Liver (tissue), 9 donors: Measurements from ENCODE around the gene HARS2. TPM values are rescaled to one million over a fixed set of nuclear protein-coding genes. Genes with fewer than 3 reads are reported as not detected.

Experiments
- DNase-seq: peaks from one replicate; pipeline ENCODE4 v3.0.0-alpha.2; 2017; ENCODE audit warnings: low spot score
- H3K27ac ChIP-seq, 2 donors: one replicate each; pipeline ENCODE4 v1.7.0; 2013; ENCODE audit warnings: inconsistent platforms in 2 of 2, low read length in 2 of 2, control low read depth in 1 of 2, low read depth in 1 of 2, mild to moderate bottlenecking in 1 of 2
- H3K27me3 ChIP-seq, 4 donors: one replicate each; pipeline versions ENCODE4 v1.6.1 to v1.7.0; 2013; ENCODE audit warnings: low read length in 3 of 4, inconsistent platforms in 1 of 4, mild to moderate bottlenecking in 1 of 4, moderate library complexity in 1 of 4; ENCODE audit not compliant: control insufficient read depth in 4 of 4, insufficient read depth in 4 of 4
- H3K36me3 ChIP-seq, 4 donors: one replicate each; pipeline versions ENCODE4 v1.6.1 to v1.7.0; 2013; ENCODE audit warnings: low read length in 3 of 4, mild to moderate bottlenecking in 3 of 4, low read depth in 1 of 4, moderate library complexity in 1 of 4; ENCODE audit not compliant: control insufficient read depth in 4 of 4, insufficient read depth in 3 of 4
- H3K4me1 ChIP-seq, 4 donors: one replicate each; pipeline versions ENCODE4 v1.6.1 to v1.7.0; 2013; ENCODE audit warnings: low read length in 3 of 4, mild to moderate bottlenecking in 3 of 4, moderate library complexity in 1 of 4; ENCODE audit not compliant: control insufficient read depth in 4 of 4, insufficient read depth in 4 of 4
- H3K4me3 ChIP-seq, 3 donors: one replicate each; pipeline versions ENCODE4 v1.6.1 to v1.7.0; 2013; ENCODE audit warnings: low read length in 3 of 3, control low read depth in 1 of 3, low read depth in 1 of 3, mild to moderate bottlenecking in 1 of 3
- H3K9ac ChIP-seq, 2 donors: one replicate each; pipeline ENCODE4 v1.7.0; 2013; ENCODE audit warnings: low read length in 2 of 2, mild to moderate bottlenecking in 2 of 2, moderate library complexity in 2 of 2, control low read depth in 1 of 2, low read depth in 1 of 2
- H3K9me3 ChIP-seq, 4 donors: one replicate each; pipeline versions ENCODE4 v1.6.1 to v1.7.0; 2013; ENCODE audit warnings: low read length in 3 of 4; ENCODE audit not compliant: control insufficient read depth in 4 of 4
- EGR1 ChIP-seq, 2 donors: IDR thresholded peaks; 2 replicates each; pipeline ENCODE4 v1.6.1; 2016 to 2018; ENCODE audit warnings: antibody characterized with exemption in 2 of 2, low read depth in 2 of 2
- FOXA1 ChIP-seq: IDR thresholded peaks from 2 replicates; pipeline ENCODE4 v1.6.1; 2016; ENCODE audit warnings: antibody characterized with exemption
- FOXA2 ChIP-seq: IDR thresholded peaks from 2 replicates; pipeline ENCODE4 v1.6.1; 2016; ENCODE audit warnings: antibody characterized with exemption
- GABPA ChIP-seq, 2 donors: IDR thresholded peaks in 1 of 2; conservative IDR thresholded peaks in 1 of 2; 2 replicates each; pipeline ENCODE4 v1.6.1; 2016; ENCODE audit warnings: antibody characterized with exemption in 2 of 2, mild to moderate bottlenecking in 1 of 2, moderate library complexity in 1 of 2
- HNF4A ChIP-seq, 2 donors: conservative IDR thresholded peaks; 2 replicates each; pipeline ENCODE4 v1.6.1; 2016; ENCODE audit warnings: antibody characterized with exemption in 2 of 2, mild to moderate bottlenecking in 2 of 2
- HNF4G ChIP-seq: IDR thresholded peaks from 2 replicates; pipeline ENCODE4 v1.6.1; 2016; ENCODE audit warnings: antibody characterized with exemption
- JUND ChIP-seq, 2 donors: IDR thresholded peaks; 2 replicates each; pipeline ENCODE4 v1.6.1; 2016; ENCODE audit warnings: antibody characterized with exemption in 2 of 2
- NR2F2 ChIP-seq: IDR thresholded peaks from 2 replicates; pipeline ENCODE4 v1.6.1; 2016; ENCODE audit warnings: antibody characterized with exemption
- RAD21 ChIP-seq, 2 donors: IDR thresholded peaks; 2 replicates each; pipeline ENCODE4 v1.6.1; 2016; ENCODE audit warnings: antibody characterized with exemption in 2 of 2, mild to moderate bottlenecking in 2 of 2
- RXRA ChIP-seq, 2 donors: IDR thresholded peaks; 2 replicates each; pipeline ENCODE4 v1.6.1; 2017 to 2018; ENCODE audit warnings: antibody characterized with exemption in 2 of 2, mild to moderate bottlenecking in 1 of 2
- SP1 ChIP-seq: IDR thresholded peaks from 2 replicates; pipeline ENCODE4 v1.6.1; 2018; ENCODE audit warnings: antibody characterized with exemption, mild to moderate bottlenecking
- TAF1 ChIP-seq: conservative IDR thresholded peaks from 2 replicates; pipeline ENCODE4 v1.6.1; 2016; ENCODE audit warnings: antibody characterized with exemption, mild to moderate bottlenecking
- YY1 ChIP-seq: IDR thresholded peaks from 2 replicates; pipeline ENCODE4 v1.6.1; 2016; ENCODE audit warnings: antibody characterized with exemption, mild to moderate bottlenecking
- WGBS: extraction: QIAGEN DNeasy Blood & Tissue Kit; methylation state at CpG from one replicate; pipeline ENCODE4 v1.1.7; 2013; 5-methylcytosine and 5-hydroxymethylcytosine counted together
- polyA plus RNA-seq, 2 donors: library from polyadenylated mRNA; stranded (reverse) in 1 of 2; unstranded in 1 of 2; fragments of 200-250 nt in 1 of 2; fragments of >200 nt in 1 of 2; fragmentation: Nextera tagmentation in 1 of 2; extraction: Ambion mirVana in 1 of 2; gene quantifications; one replicate each; pipeline versions ENCODE4 v1.2.1 to v1.2.3, GENCODE V29; 2013 to 2015
- total RNA-seq, 2 donors: library from RNA; depleted of rRNA; stranded (reverse); fragments of >200 nt; gene quantifications; one replicate each; pipeline ENCODE4 v1.2.3, GENCODE V29; 2014
- TF ChIP-seq, protein P1 (sequence below): IDR thresholded peaks from 2 replicates; pipeline ENCODE4 v1.6.1; 2016; ENCODE audit warnings: antibody characterized with exemption
- TF ChIP-seq, protein P2 (sequence below): IDR thresholded peaks from 2 replicates; pipeline ENCODE4 v1.6.1; 2016; ENCODE audit warnings: antibody characterized with exemption, mild to moderate bottlenecking
- TF ChIP-seq, protein P3 (sequence below): fragments of 150-350 bp; IDR thresholded peaks from 2 replicates; pipeline ENCODE4 v1.5.1; 2017; ENCODE audit warnings: improper control_type of control experiment, low read depth, low read length; ENCODE audit not compliant: missing input control
- TF ChIP-seq, protein P4 (sequence below): IDR thresholded peaks from 2 replicates; pipeline ENCODE4 v1.6.1; 2016; ENCODE audit warnings: antibody characterized with exemption
- TF ChIP-seq, protein P5 (sequence below): IDR thresholded peaks from 2 replicates; pipeline ENCODE4 v1.6.1; 2016; ENCODE audit warnings: antibody characterized with exemption
- donor health status: healthy.
- donor health status: healthy.
- donor health status: healthy.
- donor health status: healthy.
- donor health status: healthy.

Gene HARS2
- total and polyA plus RNA-seq, 4 donors, result 8.6 to 16.3 (median 10.8) TPM

DNA sequence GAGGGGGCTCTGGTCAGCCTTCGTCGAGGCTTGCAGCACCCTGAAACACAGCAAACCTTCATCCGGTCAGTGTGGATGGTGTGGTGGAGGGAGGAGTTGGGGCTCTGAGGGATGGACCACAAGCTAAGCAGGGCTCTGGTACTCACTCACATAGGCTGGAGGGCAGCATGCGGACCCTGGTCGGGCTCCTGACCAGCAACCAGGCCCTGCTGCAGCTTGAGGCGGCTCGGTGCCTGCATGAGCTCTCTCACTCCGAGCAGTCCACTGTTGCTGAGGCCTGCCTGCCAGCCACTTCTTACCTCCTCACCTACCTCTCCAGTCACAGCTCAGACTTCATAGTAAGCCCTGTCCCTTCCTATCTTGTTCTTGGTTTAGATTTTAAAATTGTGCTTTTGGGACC lies 49.5 kb upstream of the HARS2 start:
- Histone ChIP-seq H3K27me3 (no peaks in the 10 kb centered on the region), H3K4me3 (no peak overlapping the region), H3K27ac (no peak overlapping the region), H3K9me3 (no peaks in the 10 kb centered on the region), H3K36me3 (peaks cover 0 to 25% (median 14%) of the 10 kb centered on the region in 4 donors), H3K4me1 (peaks cover 0 to 41% (median 32%) of the 10 kb centered on the region in 4 donors), H3K9ac (no peak overlapping the region)
- TF ChIP-seq RXRA (IDR thresholded peaks at IDR 0.05) (no peak), SP1 (no peak), EGR1 (IDR thresholded peaks at IDR 0.05; ENCODE audit: low read depth in 2 of 2) (no peak), FOXA2 (no peak), RAD21 (IDR thresholded peaks at IDR 0.05) (no peak), YY1 (no peak), HNF4A (conservative IDR thresholded peaks at IDR 0.05) (no peak), NR2F2 (no peak), FOXA1 (no peak), TAF1 (no peak), JUND (IDR thresholded peaks at IDR 0.05) (no peak), HNF4G (no peak), GABPA (IDR thresholded peaks at IDR 0.05 in 1 of 2, conservative IDR thresholded peaks at IDR 0.05 in 1 of 2) (no peak)
- TF ChIP-seq, protein P1, sequence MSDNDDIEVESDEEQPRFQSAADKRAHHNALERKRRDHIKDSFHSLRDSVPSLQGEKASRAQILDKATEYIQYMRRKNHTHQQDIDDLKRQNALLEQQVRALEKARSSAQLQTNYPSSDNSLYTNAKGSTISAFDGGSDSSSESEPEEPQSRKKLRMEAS, result no peak
- TF ChIP-seq, protein P2, sequence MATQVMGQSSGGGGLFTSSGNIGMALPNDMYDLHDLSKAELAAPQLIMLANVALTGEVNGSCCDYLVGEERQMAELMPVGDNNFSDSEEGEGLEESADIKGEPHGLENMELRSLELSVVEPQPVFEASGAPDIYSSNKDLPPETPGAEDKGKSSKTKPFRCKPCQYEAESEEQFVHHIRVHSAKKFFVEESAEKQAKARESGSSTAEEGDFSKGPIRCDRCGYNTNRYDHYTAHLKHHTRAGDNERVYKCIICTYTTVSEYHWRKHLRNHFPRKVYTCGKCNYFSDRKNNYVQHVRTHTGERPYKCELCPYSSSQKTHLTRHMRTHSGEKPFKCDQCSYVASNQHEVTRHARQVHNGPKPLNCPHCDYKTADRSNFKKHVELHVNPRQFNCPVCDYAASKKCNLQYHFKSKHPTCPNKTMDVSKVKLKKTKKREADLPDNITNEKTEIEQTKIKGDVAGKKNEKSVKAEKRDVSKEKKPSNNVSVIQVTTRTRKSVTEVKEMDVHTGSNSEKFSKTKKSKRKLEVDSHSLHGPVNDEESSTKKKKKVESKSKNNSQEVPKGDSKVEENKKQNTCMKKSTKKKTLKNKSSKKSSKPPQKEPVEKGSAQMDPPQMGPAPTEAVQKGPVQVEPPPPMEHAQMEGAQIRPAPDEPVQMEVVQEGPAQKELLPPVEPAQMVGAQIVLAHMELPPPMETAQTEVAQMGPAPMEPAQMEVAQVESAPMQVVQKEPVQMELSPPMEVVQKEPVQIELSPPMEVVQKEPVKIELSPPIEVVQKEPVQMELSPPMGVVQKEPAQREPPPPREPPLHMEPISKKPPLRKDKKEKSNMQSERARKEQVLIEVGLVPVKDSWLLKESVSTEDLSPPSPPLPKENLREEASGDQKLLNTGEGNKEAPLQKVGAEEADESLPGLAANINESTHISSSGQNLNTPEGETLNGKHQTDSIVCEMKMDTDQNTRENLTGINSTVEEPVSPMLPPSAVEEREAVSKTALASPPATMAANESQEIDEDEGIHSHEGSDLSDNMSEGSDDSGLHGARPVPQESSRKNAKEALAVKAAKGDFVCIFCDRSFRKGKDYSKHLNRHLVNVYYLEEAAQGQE, result no peak
- TF ChIP-seq, protein P3, sequence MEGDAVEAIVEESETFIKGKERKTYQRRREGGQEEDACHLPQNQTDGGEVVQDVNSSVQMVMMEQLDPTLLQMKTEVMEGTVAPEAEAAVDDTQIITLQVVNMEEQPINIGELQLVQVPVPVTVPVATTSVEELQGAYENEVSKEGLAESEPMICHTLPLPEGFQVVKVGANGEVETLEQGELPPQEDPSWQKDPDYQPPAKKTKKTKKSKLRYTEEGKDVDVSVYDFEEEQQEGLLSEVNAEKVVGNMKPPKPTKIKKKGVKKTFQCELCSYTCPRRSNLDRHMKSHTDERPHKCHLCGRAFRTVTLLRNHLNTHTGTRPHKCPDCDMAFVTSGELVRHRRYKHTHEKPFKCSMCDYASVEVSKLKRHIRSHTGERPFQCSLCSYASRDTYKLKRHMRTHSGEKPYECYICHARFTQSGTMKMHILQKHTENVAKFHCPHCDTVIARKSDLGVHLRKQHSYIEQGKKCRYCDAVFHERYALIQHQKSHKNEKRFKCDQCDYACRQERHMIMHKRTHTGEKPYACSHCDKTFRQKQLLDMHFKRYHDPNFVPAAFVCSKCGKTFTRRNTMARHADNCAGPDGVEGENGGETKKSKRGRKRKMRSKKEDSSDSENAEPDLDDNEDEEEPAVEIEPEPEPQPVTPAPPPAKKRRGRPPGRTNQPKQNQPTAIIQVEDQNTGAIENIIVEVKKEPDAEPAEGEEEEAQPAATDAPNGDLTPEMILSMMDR, result no peak
- TF ChIP-seq, protein P4, sequence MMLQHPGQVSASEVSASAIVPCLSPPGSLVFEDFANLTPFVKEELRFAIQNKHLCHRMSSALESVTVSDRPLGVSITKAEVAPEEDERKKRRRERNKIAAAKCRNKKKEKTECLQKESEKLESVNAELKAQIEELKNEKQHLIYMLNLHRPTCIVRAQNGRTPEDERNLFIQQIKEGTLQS, result no peak
- TF ChIP-seq, protein P5, sequence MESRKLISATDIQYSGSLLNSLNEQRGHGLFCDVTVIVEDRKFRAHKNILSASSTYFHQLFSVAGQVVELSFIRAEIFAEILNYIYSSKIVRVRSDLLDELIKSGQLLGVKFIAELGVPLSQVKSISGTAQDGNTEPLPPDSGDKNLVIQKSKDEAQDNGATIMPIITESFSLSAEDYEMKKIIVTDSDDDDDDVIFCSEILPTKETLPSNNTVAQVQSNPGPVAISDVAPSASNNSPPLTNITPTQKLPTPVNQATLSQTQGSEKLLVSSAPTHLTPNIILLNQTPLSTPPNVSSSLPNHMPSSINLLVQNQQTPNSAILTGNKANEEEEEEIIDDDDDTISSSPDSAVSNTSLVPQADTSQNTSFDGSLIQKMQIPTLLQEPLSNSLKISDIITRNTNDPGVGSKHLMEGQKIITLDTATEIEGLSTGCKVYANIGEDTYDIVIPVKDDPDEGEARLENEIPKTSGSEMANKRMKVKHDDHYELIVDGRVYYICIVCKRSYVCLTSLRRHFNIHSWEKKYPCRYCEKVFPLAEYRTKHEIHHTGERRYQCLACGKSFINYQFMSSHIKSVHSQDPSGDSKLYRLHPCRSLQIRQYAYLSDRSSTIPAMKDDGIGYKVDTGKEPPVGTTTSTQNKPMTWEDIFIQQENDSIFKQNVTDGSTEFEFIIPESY, result no peak
- DNase-seq, result no peak
- 89% methylated on average over 8 of the region's 8 CpGs for WGBS
